ENCODE measurements around the gene IL18. TPM values are rescaled to one million over a fixed set of nuclear protein-coding genes. Genes with fewer than 3 reads are reported as not detected.

IL18 gene
- total RNA-seq, 3 donors from 2014 or later: 69.4 to 114 (median 85.0) TPM

DNA sequence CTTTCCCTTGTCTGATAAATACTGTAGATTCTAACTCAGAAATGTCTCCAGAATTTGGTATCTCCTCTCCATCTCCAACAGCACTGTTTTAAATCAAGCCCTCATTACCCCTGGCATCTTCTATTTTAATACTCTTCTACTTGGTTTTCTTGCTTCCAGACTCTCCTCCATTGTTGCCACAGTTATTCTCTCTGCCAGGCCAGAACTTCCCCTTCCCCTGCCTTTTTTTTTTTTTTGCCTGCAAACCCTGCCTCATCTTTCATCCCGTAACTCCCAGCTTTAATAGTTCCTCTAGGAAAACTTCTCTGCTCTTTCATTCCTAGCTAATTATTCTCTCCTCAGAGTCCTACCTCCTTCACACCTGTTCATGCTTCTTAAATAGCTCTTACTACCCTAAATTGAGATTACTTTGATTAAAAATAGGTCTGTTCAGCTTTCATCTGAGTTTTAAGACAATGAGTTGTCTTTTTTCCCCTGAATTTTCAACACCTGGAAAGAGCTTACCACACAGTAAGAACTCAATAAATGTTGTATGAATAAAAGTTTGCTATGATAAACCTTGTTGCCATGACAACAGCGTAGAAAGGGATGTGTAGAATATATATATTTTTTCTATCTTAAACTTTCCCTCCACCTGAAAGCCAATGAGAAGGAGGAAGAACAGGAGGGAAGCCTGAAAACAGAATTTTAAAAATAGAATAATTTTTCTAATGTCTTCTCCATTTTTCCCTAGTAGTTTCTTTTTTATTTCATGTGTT, 3.6 kb downstream of the IL18 start:
- TF ChIP-seq, protein P1, sequence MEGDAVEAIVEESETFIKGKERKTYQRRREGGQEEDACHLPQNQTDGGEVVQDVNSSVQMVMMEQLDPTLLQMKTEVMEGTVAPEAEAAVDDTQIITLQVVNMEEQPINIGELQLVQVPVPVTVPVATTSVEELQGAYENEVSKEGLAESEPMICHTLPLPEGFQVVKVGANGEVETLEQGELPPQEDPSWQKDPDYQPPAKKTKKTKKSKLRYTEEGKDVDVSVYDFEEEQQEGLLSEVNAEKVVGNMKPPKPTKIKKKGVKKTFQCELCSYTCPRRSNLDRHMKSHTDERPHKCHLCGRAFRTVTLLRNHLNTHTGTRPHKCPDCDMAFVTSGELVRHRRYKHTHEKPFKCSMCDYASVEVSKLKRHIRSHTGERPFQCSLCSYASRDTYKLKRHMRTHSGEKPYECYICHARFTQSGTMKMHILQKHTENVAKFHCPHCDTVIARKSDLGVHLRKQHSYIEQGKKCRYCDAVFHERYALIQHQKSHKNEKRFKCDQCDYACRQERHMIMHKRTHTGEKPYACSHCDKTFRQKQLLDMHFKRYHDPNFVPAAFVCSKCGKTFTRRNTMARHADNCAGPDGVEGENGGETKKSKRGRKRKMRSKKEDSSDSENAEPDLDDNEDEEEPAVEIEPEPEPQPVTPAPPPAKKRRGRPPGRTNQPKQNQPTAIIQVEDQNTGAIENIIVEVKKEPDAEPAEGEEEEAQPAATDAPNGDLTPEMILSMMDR (IDR thresholded peaks at IDR 0.05): no peak
- Histone ChIP-seq H3K36me3 (ENCODE audit: low read depth) (no peaks in the 10 kb centered on the region), H3K9me3 (no peaks in the 10 kb centered on the region), H3K4me3 (no peak overlapping the region), H3K4me1 (ENCODE audit: low read depth) (no peaks in the 10 kb centered on the region)
- ATAC-seq (no peak), DNase-seq (no peak)
- intact Hi-C loops (cut with DNase I, micrococcal nuclease): no loop called here

DNA sequence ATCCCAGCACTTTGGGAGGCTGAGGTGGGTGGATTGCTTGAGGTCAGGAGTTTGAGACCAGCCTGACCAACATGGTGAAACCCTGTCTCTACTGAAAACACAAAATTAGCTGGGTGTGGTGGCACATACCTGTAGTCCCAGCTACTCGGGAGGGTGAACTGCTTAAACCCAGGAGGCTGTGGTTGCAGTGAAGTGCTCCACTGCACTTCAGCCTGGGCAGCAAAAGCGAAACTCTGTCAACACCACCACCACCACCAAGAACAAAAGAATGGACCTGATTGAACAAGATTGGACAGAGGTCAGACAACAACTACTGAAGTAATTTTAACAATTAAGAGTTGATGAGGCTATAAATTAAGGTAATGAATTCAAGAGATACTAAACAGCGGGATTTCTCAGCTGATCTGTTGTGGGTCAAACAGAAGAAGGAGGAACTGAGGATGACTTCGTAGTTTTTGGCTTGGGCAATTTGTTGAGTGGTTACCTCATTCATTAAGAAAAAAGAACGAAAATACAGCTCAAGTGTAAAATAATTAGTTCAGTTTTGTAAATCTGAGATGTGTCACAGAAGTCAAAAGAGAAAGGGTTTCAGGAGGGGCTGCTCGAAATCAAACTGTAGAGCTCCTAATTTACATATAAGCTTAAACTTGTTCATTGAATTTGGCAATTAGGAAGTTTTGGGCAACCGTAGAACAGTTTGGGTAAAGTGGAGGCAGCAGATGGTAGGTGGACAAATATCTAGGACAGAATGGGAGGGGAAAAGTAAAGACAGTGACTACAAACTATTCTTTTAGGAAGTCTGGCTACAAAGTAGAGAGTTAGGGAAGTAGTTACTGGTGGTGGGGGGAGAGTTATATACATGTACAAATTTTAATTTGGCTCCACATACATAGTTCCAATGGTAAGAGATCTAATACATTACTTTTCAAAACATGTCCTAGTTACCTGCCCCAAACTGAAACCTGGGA, 4.5 kb downstream of the IL18 start:
- Histone ChIP-seq H3K9me3 (no peaks in the 10 kb centered on the region), H3K4me1 (ENCODE audit: low read depth) (no peaks in the 10 kb centered on the region), H3K4me3 (no peak overlapping the region), H3K36me3 (ENCODE audit: low read depth) (no peaks in the 10 kb centered on the region)
- intact Hi-C loops (cut with DNase I, micrococcal nuclease): no loop called here
- no peak for ATAC-seq
- no peak for DNase-seq
- TF ChIP-seq, protein P1 (IDR thresholded peaks at IDR 0.05): no peak

DNA sequence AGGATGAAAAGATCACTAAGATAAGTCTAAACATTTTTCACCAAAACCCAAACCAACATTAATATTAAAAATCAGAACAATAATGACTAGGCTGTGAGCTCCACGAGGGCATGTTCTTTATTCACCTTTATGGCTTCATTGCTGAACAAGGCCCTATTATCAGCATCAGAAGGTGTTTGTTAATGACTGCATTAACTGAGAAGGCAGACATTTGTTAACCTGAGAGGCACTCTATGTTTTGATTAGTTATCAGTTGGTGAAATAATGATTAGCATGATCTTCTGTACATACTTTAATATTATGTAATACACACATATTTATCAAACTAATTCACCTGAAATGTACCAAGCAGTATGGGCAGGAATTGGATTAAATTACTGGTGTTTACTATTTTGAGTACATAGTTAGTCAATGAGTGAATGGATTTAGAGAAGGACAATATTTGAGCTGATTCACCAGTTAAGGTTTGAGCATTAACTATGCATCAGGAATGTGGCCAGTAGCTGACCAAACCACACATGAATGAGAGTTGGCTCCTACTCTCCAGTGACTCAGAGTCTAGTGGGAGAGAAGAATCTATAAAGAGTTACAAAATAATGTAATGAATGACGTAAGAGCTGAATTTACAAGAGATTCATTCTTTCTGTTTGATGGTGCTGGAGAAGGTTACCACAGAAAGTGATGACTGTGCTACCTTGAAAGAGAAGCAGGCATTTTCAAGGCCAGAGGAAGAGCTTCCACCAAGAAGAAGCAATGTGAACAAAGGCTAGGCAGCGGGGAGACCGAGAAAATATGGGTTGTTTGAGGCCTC, 6.7 kb downstream of the IL18 start:
- intact Hi-C loops (cut with DNase I, micrococcal nuclease): no loop called here
- H3K4me1 ChIP-seq (ENCODE audit: low read depth): no peaks in the 10 kb centered on the region
- TF ChIP-seq, protein P1 (IDR thresholded peaks at IDR 0.05): no peak
- H3K9me3 ChIP-seq: no peaks in the 10 kb centered on the region
- H3K4me3 ChIP-seq: no peak overlapping the region
- ATAC-seq (peak; percentile 91), DNase-seq (no peak)
- no peaks in the 10 kb centered on the region for H3K36me3 ChIP-seq (ENCODE audit: low read depth)

DNA sequence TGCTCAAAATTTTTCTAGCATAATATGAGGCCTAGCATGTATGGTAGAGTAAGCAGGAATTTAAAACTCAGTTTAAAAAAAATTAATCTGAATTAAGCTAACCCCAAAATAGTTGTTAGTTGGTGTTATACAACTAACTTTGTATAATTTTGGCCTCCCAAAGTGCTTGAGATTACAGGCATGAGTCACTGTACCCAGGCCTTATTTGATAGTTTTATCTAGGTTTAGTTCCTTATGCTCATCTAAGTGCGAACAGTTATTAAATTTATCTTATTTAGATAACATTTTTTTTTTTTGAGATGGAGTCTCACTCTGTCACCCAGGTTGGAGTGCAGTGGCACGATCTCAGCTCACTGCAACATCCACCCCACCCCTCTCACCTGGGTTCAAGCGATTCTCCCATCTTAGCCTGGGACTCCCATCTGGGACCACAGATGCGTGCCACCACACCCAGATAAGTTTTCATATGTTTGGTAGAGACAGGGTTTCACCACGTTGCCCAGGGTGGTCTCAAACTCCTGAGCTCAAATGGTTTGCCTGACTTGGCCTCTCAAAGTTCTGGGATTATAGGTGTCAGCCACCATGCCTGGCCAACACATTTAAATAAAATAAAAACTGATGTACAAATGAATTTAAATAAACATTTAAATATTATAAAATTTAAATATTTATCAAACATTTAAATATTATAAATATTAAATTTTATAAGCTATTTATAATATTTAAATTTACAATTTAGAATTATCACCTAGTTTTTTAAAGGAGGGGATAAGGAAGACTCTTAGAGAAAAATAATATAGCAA, 7.5 kb downstream of the IL18 start:
- Histone ChIP-seq H3K4me3 (no peak overlapping the region), H3K4me1 (ENCODE audit: low read depth) (no peaks in the 10 kb centered on the region), H3K36me3 (ENCODE audit: low read depth) (no peaks in the 10 kb centered on the region), H3K9me3 (no peaks in the 10 kb centered on the region)
- intact Hi-C loops (cut with DNase I, micrococcal nuclease): no loop called here
- ATAC-seq (no peak), DNase-seq (no peak)
- TF ChIP-seq, protein P1 (IDR thresholded peaks at IDR 0.05): no peak

DNA sequence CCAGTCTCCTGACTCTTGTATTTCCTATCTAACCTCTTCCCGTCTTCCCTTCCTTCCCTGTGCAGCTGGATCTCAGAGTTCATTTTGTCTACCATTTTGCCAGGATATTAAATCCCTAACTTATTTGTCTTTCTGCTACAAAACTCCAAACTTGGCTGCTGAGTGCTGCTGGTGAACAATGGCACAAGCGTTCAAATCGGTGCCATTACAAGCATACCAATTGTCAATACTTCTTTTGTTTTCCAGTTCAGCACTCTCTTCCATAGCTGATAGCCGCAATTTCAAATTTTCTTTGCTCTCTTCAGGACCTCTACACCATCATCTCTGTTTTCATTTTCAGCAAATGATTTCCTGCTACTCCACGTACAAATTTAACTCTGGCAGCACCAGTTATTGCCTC, 13.4 kb downstream of the IL18 start:
- intact Hi-C loops (cut with DNase I, micrococcal nuclease): no loop called here
- no peak overlapping the region for H3K4me3 ChIP-seq
- TF ChIP-seq, protein P1 (IDR thresholded peaks at IDR 0.05): no peak
- no peaks in the 10 kb centered on the region for H3K36me3 ChIP-seq (ENCODE audit: low read depth)
- H3K9me3 ChIP-seq: no peaks in the 10 kb centered on the region
- no peaks in the 10 kb centered on the region for H3K4me1 ChIP-seq (ENCODE audit: low read depth)
- DNase-seq: no peak
- ATAC-seq: no peak

Data from mucosa of descending colon (tissue), 3 donors.